CD14-positive monocyte (primary cell): ENCODE results near the gene TMEM37. TPM values are rescaled to one million over a fixed set of nuclear protein-coding genes. Genes with fewer than 3 reads are reported as not detected.

Experiments
- DNase-seq, 3 donors: peaks; one replicate each; pipeline ENCODE4 v3.0.0-alpha.2; 2011 to 2022
- H2AFZ ChIP-seq: 2 replicates; pipeline ENCODE4 v1.6.0; 2012; ENCODE audit warnings: mild to moderate bottlenecking, low read depth, low read length, inconsistent platforms; ENCODE audit not compliant: insufficient read depth, poor library complexity, severe bottlenecking
- H3K27ac ChIP-seq, 2 donors: 1 replicate in 1 of 2; 2 replicates in 1 of 2; pipeline ENCODE4 v1.5.1; 2012 to 2013; ENCODE audit warnings: low read length in 2 of 2, control low read depth in 1 of 2, inconsistent platforms in 1 of 2, low read depth in 1 of 2, mild to moderate bottlenecking in 1 of 2
- H3K27me3 ChIP-seq, 2 donors: one replicate each; pipeline versions ENCODE4 v1.6.0 to v1.6.1; 2011 to 2013; ENCODE audit warnings: low read length in 2 of 2; ENCODE audit not compliant: control insufficient read depth in 2 of 2, insufficient read depth in 2 of 2
- H3K36me3 ChIP-seq, 2 donors: replicated peaks in 1 of 2; 1 replicate in 1 of 2; 2 replicates in 1 of 2; pipeline versions ENCODE4 v1.5.1 to v1.6.1; 2012 to 2013; ENCODE audit warnings: low read length in 2 of 2, control low read depth in 1 of 2, inconsistent platforms in 1 of 2, mild to moderate bottlenecking in 1 of 2; ENCODE audit not compliant: insufficient read depth in 2 of 2, control insufficient read depth in 1 of 2
- H3K4me1 ChIP-seq, 2 donors: 1 replicate in 1 of 2; 2 replicates in 1 of 2; pipeline versions ENCODE4 v1.5.1 to v1.6.1; 2012 to 2013; ENCODE audit warnings: low read length in 2 of 2, control low read depth in 1 of 2, inconsistent platforms in 1 of 2, mild to moderate bottlenecking in 1 of 2, moderate library complexity in 1 of 2; ENCODE audit not compliant: insufficient read depth in 2 of 2, control insufficient read depth in 1 of 2
- H3K4me2 ChIP-seq: replicated peaks from 2 replicates; pipeline ENCODE3; 2012; ENCODE audit warnings: low read length, moderate library complexity, mild to moderate bottlenecking; ENCODE audit not compliant: poor library complexity, severe bottlenecking; ENCODE audit errors: extremely low read depth
- H3K4me3 ChIP-seq, 3 experiments: fragments of 200-600 bp in 1 of 3; sonication (generic) in 1 of 3; replicated peaks in 1 of 3; 1 replicate in 2 of 3; 2 replicates in 1 of 3; pipeline ENCODE4 v1.5.1; 2011 to 2013; ENCODE audit warnings: low read length in 3 of 3, mild to moderate bottlenecking in 3 of 3, control low read depth in 2 of 3, low read depth in 2 of 3, inconsistent platforms in 1 of 3, moderate library complexity in 1 of 3
- H3K79me2 ChIP-seq: 2 replicates; pipeline ENCODE4 v1.6.0; 2012; ENCODE audit warnings: mild to moderate bottlenecking, control low read depth, inconsistent platforms, low read length, moderate library complexity; ENCODE audit not compliant: insufficient read depth
- H3K9ac ChIP-seq: 2 replicates; pipeline ENCODE4 v1.6.0; 2017; ENCODE audit warnings: low read length, mild to moderate bottlenecking; ENCODE audit not compliant: insufficient read depth, poor library complexity, severe bottlenecking
- H3K9me3 ChIP-seq, 2 donors: replicated peaks in 1 of 2; 1 replicate in 1 of 2; 2 replicates in 1 of 2; pipeline versions ENCODE4 v1.5.1 to v1.6.1; 2012 to 2013; ENCODE audit warnings: low read length in 2 of 2, control low read depth in 1 of 2; ENCODE audit not compliant: control insufficient read depth in 1 of 2, insufficient read depth in 1 of 2
- H4K20me1 ChIP-seq: 2 replicates; pipeline ENCODE4 v1.6.0; 2012; ENCODE audit warnings: mild to moderate bottlenecking, low read length, control low read depth, moderate library complexity; ENCODE audit not compliant: insufficient read depth
- H3K27ac Mint-ChIP-seq, 7 donors: one replicate each; pipeline ENCODE4 v1.8.0; 2020; ENCODE audit warnings: mild to moderate bottlenecking in 7 of 7, mixed read lengths in 7 of 7, moderate library complexity in 6 of 7, inconsistent platforms in 2 of 7
- H3K27me3 Mint-ChIP-seq, 3 donors: one replicate each; pipeline ENCODE4 v1.8.0; 2021 to 2022; ENCODE audit warnings: low read depth in 3 of 3, mild to moderate bottlenecking in 3 of 3, mixed read lengths in 3 of 3, moderate library complexity in 3 of 3, inconsistent platforms in 1 of 3
- H3K36me3 Mint-ChIP-seq, 2 donors: one replicate each; pipeline ENCODE4 v1.8.0; 2020; ENCODE audit warnings: mixed read lengths in 2 of 2, inconsistent platforms in 1 of 2, mild to moderate bottlenecking in 1 of 2
- H3K4me1 Mint-ChIP-seq: one replicate; pipeline ENCODE4 v1.8.0; 2020; ENCODE audit warnings: mild to moderate bottlenecking, mixed read lengths
- H3K4me3 Mint-ChIP-seq, 2 donors: one replicate each; pipeline ENCODE4 v1.8.0; 2020; ENCODE audit warnings: mild to moderate bottlenecking in 2 of 2, mixed read lengths in 2 of 2, moderate library complexity in 1 of 2
- H3K9me3 Mint-ChIP-seq, 7 donors: one replicate each; pipeline ENCODE4 v1.8.0; 2020 to 2022; ENCODE audit warnings: mixed read lengths in 7 of 7, mild to moderate bottlenecking in 6 of 7, moderate library complexity in 6 of 7, inconsistent platforms in 2 of 7
- WGBS: methylation state at CpG from one replicate; pipeline ENCODE4 v1.1.5; 2013; ENCODE audit warnings: missing lambda C conversion rate; ENCODE audit not compliant: insufficient coverage; 5-methylcytosine and 5-hydroxymethylcytosine counted together
- intact Hi-C, 2 donors: fragments of 100-400 bp; cut with micrococcal nuclease; formaldehyde crosslinking; loops; one replicate each; pipeline versions ENCODE4 v1.15.0 to v1.15.1; 2023
- polyA plus RNA-seq, 3 donors: library from polyadenylated mRNA; depleted of rRNA in 1 of 3; unstranded in 2 of 3; stranded (reverse) in 1 of 3; fragments of 300-500 nt in 2 of 3; fragments of >200 nt in 1 of 3; fragmentation: Illumina TruSeq in 2 of 3; gene quantifications; 1 replicate in 2 of 3; 2 replicates in 1 of 3; pipeline ENCODE4 v1.2.3, GENCODE V29; 2012 to 2021
- TF ChIP-seq, protein P1 (sequence below): fragments of 200-600 bp; IDR thresholded peaks from one replicate; pipeline ENCODE4 v1.8.0; 2022; ENCODE audit warnings: antibody characterized with exemption, mild to moderate bottlenecking

The TMEM37 gene
- polyA plus RNA-seq, 3 donors = not detected

DNA sequence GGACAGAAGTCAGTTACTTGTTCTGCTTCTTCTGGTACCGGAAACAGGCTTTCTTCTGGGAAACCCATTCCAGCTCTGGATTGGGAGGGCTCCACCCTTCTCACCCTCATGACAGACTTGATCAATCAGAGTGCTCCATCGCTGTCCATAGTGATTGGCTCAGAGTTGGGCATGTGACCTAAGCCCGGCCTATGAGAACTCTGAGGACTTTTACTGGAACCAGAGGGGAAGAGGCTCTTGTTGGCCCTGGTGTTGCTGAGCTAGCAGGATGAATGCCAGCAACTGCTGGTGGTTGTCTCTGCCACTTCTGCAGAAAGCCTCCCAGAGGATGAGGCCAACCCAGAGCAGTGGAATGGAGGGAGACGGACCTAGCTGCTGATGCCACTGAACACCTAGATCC is 33.3 kb downstream of the TMEM37 start:
- Mint-ChIP-seq H3K4me1 (no peaks in the 10 kb centered on the region), H3K4me3 (no peak overlapping the region), H3K27ac (no peak overlapping the region), H3K9me3 (peaks cover 0 to 2% (median 0%) of the 10 kb centered on the region in 7 donors), H3K27me3 (peaks cover 0 to 3% (median 3%) of the 10 kb centered on the region in 3 donors), H3K36me3 (no peaks in the 10 kb centered on the region)
- H3K9me3 ChIP-seq = no peaks in the 10 kb centered on the region
- H3K36me3 ChIP-seq = no peaks in the 10 kb centered on the region
- intact Hi-C loops = no loop called here
- TF ChIP-seq, protein P1, sequence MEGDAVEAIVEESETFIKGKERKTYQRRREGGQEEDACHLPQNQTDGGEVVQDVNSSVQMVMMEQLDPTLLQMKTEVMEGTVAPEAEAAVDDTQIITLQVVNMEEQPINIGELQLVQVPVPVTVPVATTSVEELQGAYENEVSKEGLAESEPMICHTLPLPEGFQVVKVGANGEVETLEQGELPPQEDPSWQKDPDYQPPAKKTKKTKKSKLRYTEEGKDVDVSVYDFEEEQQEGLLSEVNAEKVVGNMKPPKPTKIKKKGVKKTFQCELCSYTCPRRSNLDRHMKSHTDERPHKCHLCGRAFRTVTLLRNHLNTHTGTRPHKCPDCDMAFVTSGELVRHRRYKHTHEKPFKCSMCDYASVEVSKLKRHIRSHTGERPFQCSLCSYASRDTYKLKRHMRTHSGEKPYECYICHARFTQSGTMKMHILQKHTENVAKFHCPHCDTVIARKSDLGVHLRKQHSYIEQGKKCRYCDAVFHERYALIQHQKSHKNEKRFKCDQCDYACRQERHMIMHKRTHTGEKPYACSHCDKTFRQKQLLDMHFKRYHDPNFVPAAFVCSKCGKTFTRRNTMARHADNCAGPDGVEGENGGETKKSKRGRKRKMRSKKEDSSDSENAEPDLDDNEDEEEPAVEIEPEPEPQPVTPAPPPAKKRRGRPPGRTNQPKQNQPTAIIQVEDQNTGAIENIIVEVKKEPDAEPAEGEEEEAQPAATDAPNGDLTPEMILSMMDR = no peak
- no peak overlapping the region for H3K9ac ChIP-seq
- H3K27me3 ChIP-seq = no peaks in the 10 kb centered on the region
- H2AFZ ChIP-seq = no peak overlapping the region
- no peak overlapping the region for H3K4me2 ChIP-seq
- H4K20me1 ChIP-seq = no peaks in the 10 kb centered on the region
- no peaks in the 10 kb centered on the region for H3K79me2 ChIP-seq
- no peaks in the 10 kb centered on the region for H3K4me1 ChIP-seq
- H3K27ac ChIP-seq = no peak overlapping the region
- no peak overlapping the region for H3K4me3 ChIP-seq
- DNase-seq = no peak
- 90% methylated on average over 3 of the region's 4 CpGs for WGBS

DNA sequence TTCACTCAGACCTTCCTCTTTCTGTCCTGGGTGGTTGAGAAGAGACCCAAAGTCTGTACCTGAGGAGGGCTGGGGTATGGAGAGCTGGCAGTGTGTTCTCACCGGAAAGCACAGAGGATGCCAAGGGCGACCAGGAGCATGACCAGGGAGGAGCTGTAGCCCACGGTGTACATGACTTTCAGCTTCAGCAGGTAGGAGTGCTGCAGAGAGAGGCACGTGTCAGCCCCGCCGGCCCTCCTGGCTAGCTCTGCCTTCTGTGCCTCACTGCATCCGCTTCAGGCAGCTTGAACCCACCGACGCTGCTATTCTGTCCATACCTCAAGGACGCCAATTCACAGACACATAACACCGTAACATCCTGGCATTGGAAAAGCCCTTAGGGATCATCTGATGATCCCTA is 34.0 kb downstream of the TMEM37 start:
- no peaks in the 10 kb centered on the region for H3K4me1 Mint-ChIP-seq
- H3K27ac Mint-ChIP-seq = no peak overlapping the region
- Histone ChIP-seq H3K4me2 (no peak overlapping the region), H3K79me2 (no peaks in the 10 kb centered on the region), H3K27me3 (no peaks in the 10 kb centered on the region), H3K9ac (no peak overlapping the region), H4K20me1 (no peaks in the 10 kb centered on the region), H3K4me1 (no peaks in the 10 kb centered on the region), H2AFZ (no peak overlapping the region), H3K9me3 (no peaks in the 10 kb centered on the region), H3K4me3 (no peak overlapping the region), H3K27ac (no peak overlapping the region), H3K36me3 (no peaks in the 10 kb centered on the region)
- DNase-seq = no peak
- H3K4me3 Mint-ChIP-seq = no peak overlapping the region
- H3K9me3 Mint-ChIP-seq = peaks cover 0 to under 1% (median 0%) of the 10 kb centered on the region in 7 donors
- intact Hi-C loops = no loop called here
- peaks cover 0 to 3% (median 3%) of the 10 kb centered on the region in 3 donors for H3K27me3 Mint-ChIP-seq
- no peaks in the 10 kb centered on the region for H3K36me3 Mint-ChIP-seq
- 96% methylated on average over 11 of the region's 11 CpGs for WGBS
- TF ChIP-seq, protein P1 = no peak
